ENCODE measurements around the gene HNRNPL. TPM values are rescaled to one million over a fixed set of nuclear protein-coding genes. Genes with fewer than 3 reads are reported as not detected.

Gene HNRNPL
- total RNA-seq, 1 donor from 2014 or later, result 190 TPM

DNA sequence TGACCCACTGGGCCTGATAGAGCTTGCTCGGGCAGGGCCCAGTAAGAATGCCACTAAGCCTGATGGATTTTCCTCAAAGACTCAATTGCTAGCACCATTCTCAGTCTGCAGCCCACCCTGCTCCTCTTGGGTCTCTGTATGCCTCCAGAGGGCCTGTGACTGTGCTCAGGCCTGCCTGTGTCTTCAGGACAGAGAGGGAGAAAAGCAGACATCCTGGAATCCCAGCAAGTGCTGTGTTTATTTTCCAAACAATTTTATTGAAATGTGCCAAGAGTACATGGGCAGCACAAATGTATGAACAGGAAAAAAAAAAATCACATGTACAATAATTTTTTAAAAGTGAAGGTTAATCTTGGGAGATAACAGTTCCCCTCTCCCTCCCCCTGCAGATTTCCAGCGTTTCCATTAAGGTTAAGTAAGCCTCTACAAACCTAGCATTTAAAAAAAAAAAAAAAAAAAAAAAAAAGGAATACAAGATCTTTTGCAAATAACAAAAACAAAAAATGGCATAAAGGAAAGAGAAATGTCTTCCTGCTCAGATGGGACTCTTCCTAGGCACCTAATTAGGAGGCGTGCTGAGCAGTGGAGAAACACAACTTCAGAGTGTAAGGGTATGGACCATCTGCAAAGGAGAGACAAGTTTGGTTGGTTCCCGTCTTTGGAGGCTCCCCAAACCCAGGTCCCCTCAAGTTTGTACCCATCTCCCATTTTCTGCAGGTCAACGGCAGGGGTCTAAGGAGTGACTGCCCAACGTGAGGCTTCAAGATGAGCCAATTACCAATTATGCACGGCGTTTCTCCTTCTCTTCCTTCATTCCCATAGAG, 13.4 kb downstream of the HNRNPL start:
- H3K27me3 ChIP-seq, result no peaks in the 10 kb centered on the region
- TF ChIP-seq POLR2A (IDR thresholded peaks at IDR 0.05) (no peak), POLR2AphosphoS5 (IDR thresholded peaks at IDR 0.05; ENCODE audit: insufficient read depth in 1 of 2, low read depth in 1 of 2) (peak in 1 of 2 donors; percentile 1)
- TF ChIP-seq, protein P1, sequence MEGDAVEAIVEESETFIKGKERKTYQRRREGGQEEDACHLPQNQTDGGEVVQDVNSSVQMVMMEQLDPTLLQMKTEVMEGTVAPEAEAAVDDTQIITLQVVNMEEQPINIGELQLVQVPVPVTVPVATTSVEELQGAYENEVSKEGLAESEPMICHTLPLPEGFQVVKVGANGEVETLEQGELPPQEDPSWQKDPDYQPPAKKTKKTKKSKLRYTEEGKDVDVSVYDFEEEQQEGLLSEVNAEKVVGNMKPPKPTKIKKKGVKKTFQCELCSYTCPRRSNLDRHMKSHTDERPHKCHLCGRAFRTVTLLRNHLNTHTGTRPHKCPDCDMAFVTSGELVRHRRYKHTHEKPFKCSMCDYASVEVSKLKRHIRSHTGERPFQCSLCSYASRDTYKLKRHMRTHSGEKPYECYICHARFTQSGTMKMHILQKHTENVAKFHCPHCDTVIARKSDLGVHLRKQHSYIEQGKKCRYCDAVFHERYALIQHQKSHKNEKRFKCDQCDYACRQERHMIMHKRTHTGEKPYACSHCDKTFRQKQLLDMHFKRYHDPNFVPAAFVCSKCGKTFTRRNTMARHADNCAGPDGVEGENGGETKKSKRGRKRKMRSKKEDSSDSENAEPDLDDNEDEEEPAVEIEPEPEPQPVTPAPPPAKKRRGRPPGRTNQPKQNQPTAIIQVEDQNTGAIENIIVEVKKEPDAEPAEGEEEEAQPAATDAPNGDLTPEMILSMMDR (IDR thresholded peaks at IDR 0.05), result no peak
- peak overlapping the region; percentile 39 for H3K27ac ChIP-seq
- H3K4me1 ChIP-seq, result peaks cover 70% of the 10 kb centered on the region
- DNase-seq (ENCODE audit: extremely low spot score in 2 of 2), result no peak
- H3K36me3 ChIP-seq, result peaks cover 13 to 59% of the 10 kb centered on the region in 2 donors
- no peak overlapping the region for H3K4me3 ChIP-seq
- intact Hi-C loops (cut with DNase I), result no loop called here
- no peaks in the 10 kb centered on the region for H3K9me3 ChIP-seq

GRCh38 chr19:38834590-38834989, 15.2 kb downstream of the HNRNPL start:
- no peak overlapping the region for H3K4me3 ChIP-seq
- no peaks in the 10 kb centered on the region for H3K27me3 ChIP-seq
- H3K9me3 ChIP-seq, result no peaks in the 10 kb centered on the region
- DNase-seq (ENCODE audit: extremely low spot score in 2 of 2), result no peak
- no peak overlapping the region for H3K27ac ChIP-seq
- TF ChIP-seq POLR2A (IDR thresholded peaks at IDR 0.05) (no peak), POLR2AphosphoS5 (IDR thresholded peaks at IDR 0.05; ENCODE audit: insufficient read depth in 1 of 2, low read depth in 1 of 2) (no peak)
- TF ChIP-seq, protein P1 (IDR thresholded peaks at IDR 0.05), result no peak
- intact Hi-C loops (cut with DNase I), result no loop called here
- H3K36me3 ChIP-seq, result peaks cover 13 to 48% of the 10 kb centered on the region in 2 donors
- H3K4me1 ChIP-seq, result peaks cover 69% of the 10 kb centered on the region

DNA sequence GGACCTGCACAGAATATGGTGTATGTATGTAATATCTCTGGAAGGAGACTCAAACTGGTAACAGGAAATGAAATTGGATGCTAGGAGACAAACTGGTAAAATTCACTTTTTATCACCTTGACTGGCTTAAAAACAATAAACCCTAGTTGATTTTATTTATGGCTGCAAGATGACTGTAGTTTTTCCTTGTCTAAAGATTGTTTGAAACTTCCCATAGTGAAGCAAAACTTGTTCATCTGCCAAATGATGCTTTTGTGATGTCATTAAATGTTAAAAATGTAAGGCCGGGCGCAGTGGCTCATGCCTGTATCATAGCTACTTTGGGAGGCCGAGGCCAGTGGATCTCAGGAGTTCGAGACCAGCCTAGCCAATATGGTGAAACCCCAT, 15.7 kb downstream of the HNRNPL start:
- H3K9me3 ChIP-seq, result no peaks in the 10 kb centered on the region
- intact Hi-C loops (cut with DNase I), result no loop called here
- no peak overlapping the region for H3K4me3 ChIP-seq
- no peaks in the 10 kb centered on the region for H3K27me3 ChIP-seq
- peaks cover 67% of the 10 kb centered on the region for H3K4me1 ChIP-seq
- DNase-seq (ENCODE audit: extremely low spot score in 2 of 2), result no peak
- H3K36me3 ChIP-seq, result peaks cover 13 to 48% of the 10 kb centered on the region in 2 donors
- H3K27ac ChIP-seq, result no peak overlapping the region
- TF ChIP-seq POLR2AphosphoS5 (IDR thresholded peaks at IDR 0.05; ENCODE audit: insufficient read depth in 1 of 2, low read depth in 1 of 2) (no peak), POLR2A (IDR thresholded peaks at IDR 0.05) (no peak)
- TF ChIP-seq, protein P1 (IDR thresholded peaks at IDR 0.05), result no peak

DNA sequence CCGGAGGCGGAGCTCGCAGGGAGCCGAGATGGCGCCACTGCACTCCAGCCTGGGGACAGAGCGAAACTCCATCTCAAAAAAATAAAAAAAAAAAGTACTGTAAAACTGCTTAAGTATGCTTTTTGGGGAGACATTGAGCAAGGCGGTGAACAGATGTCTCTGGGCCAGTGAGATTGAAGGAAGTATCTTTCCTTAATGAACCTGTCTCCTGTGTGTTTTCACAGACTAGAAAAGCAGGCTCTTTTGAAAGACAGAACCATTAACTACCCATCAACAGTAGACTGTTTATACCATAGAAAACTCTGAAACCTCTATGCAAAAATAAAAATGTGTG, 16.7 kb downstream of the HNRNPL start:
- no peak for DNase-seq (ENCODE audit: extremely low spot score in 2 of 2)
- Histone ChIP-seq H3K9me3 (no peaks in the 10 kb centered on the region), H3K27ac (peak overlapping the region; percentile 88), H3K4me1 (peaks cover 62% of the 10 kb centered on the region), H3K27me3 (no peaks in the 10 kb centered on the region), H3K4me3 (no peak overlapping the region), H3K36me3 (peaks cover 11 to 48% of the 10 kb centered on the region in 2 donors)
- TF ChIP-seq, protein P1 (IDR thresholded peaks at IDR 0.05), result no peak
- no peak for TF ChIP-seq POLR2A (IDR thresholded peaks at IDR 0.05)
- TF ChIP-seq POLR2AphosphoS5 (IDR thresholded peaks at IDR 0.05; ENCODE audit: insufficient read depth in 1 of 2, low read depth in 1 of 2), result no peak
- intact Hi-C loops (cut with DNase I), result no loop called here

DNA sequence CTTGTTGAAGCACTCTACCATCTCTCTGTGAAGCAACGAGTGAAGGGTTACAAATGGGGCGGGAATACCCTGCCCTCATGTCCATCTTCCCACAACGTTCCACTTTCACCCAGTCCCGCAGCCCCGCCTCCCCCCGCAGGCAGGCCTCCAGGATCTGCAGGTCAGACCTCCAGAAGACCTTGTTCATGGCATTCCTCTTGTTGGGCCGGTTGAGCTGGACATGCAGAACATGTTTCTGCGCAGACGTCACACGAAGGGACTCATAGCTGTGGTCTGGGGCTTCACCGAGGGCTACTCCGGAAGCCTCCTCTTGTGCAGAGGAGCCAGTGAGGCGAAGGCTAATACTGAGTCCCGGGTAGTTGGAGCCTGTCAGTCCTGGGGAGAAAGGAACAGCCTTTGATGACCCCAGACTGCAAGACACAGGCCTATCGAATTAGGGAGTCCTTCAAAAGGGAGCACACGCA, 18.6 kb downstream of the HNRNPL start:
- Histone ChIP-seq H3K27ac (peak overlapping the region; percentile 88), H3K4me1 (peaks cover 55% of the 10 kb centered on the region), H3K36me3 (peaks cover 0 to 40% of the 10 kb centered on the region in 2 donors), H3K4me3 (peak overlapping the region; percentile 54 to 87), H3K9me3 (no peaks in the 10 kb centered on the region), H3K27me3 (no peaks in the 10 kb centered on the region)
- intact Hi-C loops (cut with DNase I), result no loop called here
- TF ChIP-seq, protein P1 (IDR thresholded peaks at IDR 0.05), result no peak
- TF ChIP-seq POLR2A (IDR thresholded peaks at IDR 0.05), result no peak
- DNase-seq (ENCODE audit: extremely low spot score in 2 of 2), result peak in 1 of 2 donors; percentile 94
